Fibroblast of skin of right biceps (primary cell): ENCODE data around the gene RUBCN.
A peak's percentile ranks its signal among the peaks of the same experiment; 100 is the strongest.
"Not testable (repeated sequence)": the region's sequence is repeated elsewhere in the genome, so short reads cannot be mapped to it uniquely, and the experiment has no call there.

ENCODE experiments used
- DNase-seq: peaks from one replicate; pipeline ENCODE4 v3.0.0-alpha.2; 2013

RUBCN gene

GRCh38 chr3:197656129-197656528 is 80.6 kb downstream of the RUBCN start:
- DNase-seq, result not testable (repeated sequence)

- not testable (repeated sequence) for DNase-seq
Observed at GRCh38 chr3:197654998-197655330, 81.7 kb downstream of the RUBCN start.

GRCh38 chr3:197654090-197654997 is 82.4 kb downstream of the RUBCN start:
- not testable (repeated sequence) for DNase-seq

- DNase-seq, result not testable (repeated sequence)
Observed at GRCh38 chr3:197652860-197653259, 83.8 kb downstream of the RUBCN start.

- not testable (repeated sequence) for DNase-seq
Observed at GRCh38 chr3:197647649-197648048, 89.1 kb downstream of the RUBCN start.

- not testable (repeated sequence) for DNase-seq
Observed at GRCh38 chr3:197647191-197647590, 89.5 kb downstream of the RUBCN start.

GRCh38 chr3:197646294-197646693 is 90.4 kb downstream of the RUBCN start:
- DNase-seq, result not testable (repeated sequence)

- DNase-seq, result not testable (repeated sequence)
Observed at GRCh38 chr3:197637556-197637955, 99.1 kb downstream of the RUBCN start.

- not testable (repeated sequence) for DNase-seq
Observed at GRCh38 chr3:197631989-197632388, 104.7 kb downstream of the RUBCN start.

- DNase-seq, result not testable (repeated sequence)
Observed at GRCh38 chr3:197630766-197631165, 105.9 kb downstream of the RUBCN start.

- DNase-seq, result not testable (repeated sequence)
Observed at GRCh38 chr3:197629286-197629685, 107.4 kb downstream of the RUBCN start.

- peak; percentile 75 for DNase-seq
Observed at GRCh38 chr3:197627772-197628523, 108.8 kb downstream of the RUBCN start.

GRCh38 chr3:197627158-197627771 is 109.4 kb downstream of the RUBCN start:
- not testable (repeated sequence) for DNase-seq

- DNase-seq, result not testable (repeated sequence)
Observed at GRCh38 chr3:197626404-197627157, 110.1 kb downstream of the RUBCN start.

GRCh38 chr3:197621478-197621877 is 115.2 kb downstream of the RUBCN start:
- DNase-seq, result not testable (repeated sequence)
